HG03558 (cell line): ENCODE data around the gene OR13C5.
"Not testable (repeated sequence)": the region's sequence is repeated elsewhere in the genome, so short reads cannot be mapped to it uniquely, and the experiment has no call there.

Experiments
- ATAC-seq: cut with Tn5 transposase; IDR thresholded peaks from one replicate; pipeline ENCODE4 v1.9.1; 2021; ENCODE audit warnings: moderate number of reproducible peaks; ENCODE audit not compliant: unreplicated experiment; ENCODE audit errors: extremely low read depth

Gene OR13C5

GRCh38 chr9:104599313-104599712, at the start of gene OR13C5:
Gene OR13C5 (minus strand): TSS chr9:104599413. CDS start chr9:104599413, 0 bp downstream.
- not testable (repeated sequence) for ATAC-seq

- ATAC-seq: no peak
Observed at GRCh38 chr9:104635456-104635855, 36.2 kb upstream of the OR13C5 start.

- no peak for ATAC-seq
Observed at GRCh38 chr9:104633976-104634520, 34.8 kb upstream of the OR13C5 start.

- not testable (repeated sequence) for ATAC-seq
Observed at GRCh38 chr9:104625964-104626363, 26.8 kb upstream of the OR13C5 start.

GRCh38 chr9:104618104-104618503, 18.9 kb upstream of the OR13C5 start, which contains the start of gene OR13C9:
Gene OR13C9 (minus strand): TSS chr9:104618204. CDS start chr9:104618204, 0 bp downstream.
- no peak for ATAC-seq

- ATAC-seq: no peak
Observed at GRCh38 chr9:104617418-104617817, 18.2 kb upstream of the OR13C5 start.

- ATAC-seq: no peak
Observed at GRCh38 chr9:104611213-104611612, 12.0 kb upstream of the OR13C5 start.

GRCh38 chr9:104608336-104608735, 9.1 kb upstream of the OR13C5 start:
- ATAC-seq: no peak

- no peak for ATAC-seq
Observed at GRCh38 chr9:104606152-104606551, 6.9 kb upstream of the OR13C5 start.

- not testable (repeated sequence) for ATAC-seq
Observed at GRCh38 chr9:104605527-104605926, 6.3 kb upstream of the OR13C5 start, which contains the start of gene OR13C2. Gene OR13C2 (minus strand): TSS chr9:104605627. CDS start chr9:104605627, 0 bp downstream.

- ATAC-seq: no peak
Observed at GRCh38 chr9:104604801-104605200, 5.6 kb upstream of the OR13C5 start.

- ATAC-seq: not testable (repeated sequence)
Observed at GRCh38 chr9:104598749-104599148, 464 bp downstream of the OR13C5 start.

- ATAC-seq: no peak
Observed at GRCh38 chr9:104589626-104590025, 9.6 kb downstream of the OR13C5 start.

- ATAC-seq: no peak
Observed at GRCh38 chr9:104586496-104587180, 12.6 kb downstream of the OR13C5 start.

- no peak for ATAC-seq
Observed at GRCh38 chr9:104580562-104580961, 18.7 kb downstream of the OR13C5 start.

GRCh38 chr9:104577263-104577662, 21.9 kb downstream of the OR13C5 start:
- no peak for ATAC-seq

- no peak for ATAC-seq
Observed at GRCh38 chr9:104575456-104575855, 23.8 kb downstream of the OR13C5 start.

- ATAC-seq: no peak
Observed at GRCh38 chr9:104572612-104573011, 26.6 kb downstream of the OR13C5 start.

GRCh38 chr9:104568868-104569267, 30.3 kb downstream of the OR13C5 start, which contains the start of gene OR13C8:
Gene OR13C8 (plus strand): TSS chr9:104569168. CDS start chr9:104569168, 0 bp downstream.
- ATAC-seq: no peak

GRCh38 chr9:104564358-104564757, 34.9 kb downstream of the OR13C5 start:
- no peak for ATAC-seq

- no peak for ATAC-seq
Observed at GRCh38 chr9:104556830-104557634, 42.2 kb downstream of the OR13C5 start.
